Mesodermal cell (in vitro differentiated cells): Measurements from ENCODE around the gene SAP30BP.

Source experiments
- H3K27ac ChIP-seq: 2 replicates; pipeline ENCODE4 v1.7.0; 2013; ENCODE audit warnings: mild to moderate bottlenecking, low read depth, low read length, moderate library complexity; ENCODE audit not compliant: severe bottlenecking
- H3K36me3 ChIP-seq: 2 replicates; pipeline ENCODE4 v1.7.1; 2013; ENCODE audit warnings: mild to moderate bottlenecking, low read length, moderate library complexity; ENCODE audit not compliant: control insufficient read depth, insufficient read depth
- H3K4me1 ChIP-seq: one replicate; pipeline ENCODE4 v1.7.1; 2013; ENCODE audit warnings: mild to moderate bottlenecking, low read length; ENCODE audit not compliant: insufficient read depth, control insufficient read depth, poor library complexity, severe bottlenecking
- H3K4me3 ChIP-seq: 2 replicates; pipeline ENCODE4 v1.7.0; 2013; ENCODE audit warnings: low read length, control low read depth, mild to moderate bottlenecking; ENCODE audit not compliant: insufficient read depth, poor library complexity, severe bottlenecking; ENCODE audit errors: extremely low read depth
- H3K9me3 ChIP-seq: 2 replicates; pipeline ENCODE4 v1.7.1; 2013; ENCODE audit warnings: mild to moderate bottlenecking, low read length, moderate library complexity; ENCODE audit not compliant: control insufficient read depth
- WGBS, 2 experiments: methylation state at CpG; one replicate each; pipeline ENCODE4 v1.1.5; 2013; ENCODE audit warnings: missing lambda C conversion rate in 2 of 2; ENCODE audit not compliant: insufficient coverage in 2 of 2; 5-methylcytosine and 5-hydroxymethylcytosine counted together

SAP30BP gene

DNA sequence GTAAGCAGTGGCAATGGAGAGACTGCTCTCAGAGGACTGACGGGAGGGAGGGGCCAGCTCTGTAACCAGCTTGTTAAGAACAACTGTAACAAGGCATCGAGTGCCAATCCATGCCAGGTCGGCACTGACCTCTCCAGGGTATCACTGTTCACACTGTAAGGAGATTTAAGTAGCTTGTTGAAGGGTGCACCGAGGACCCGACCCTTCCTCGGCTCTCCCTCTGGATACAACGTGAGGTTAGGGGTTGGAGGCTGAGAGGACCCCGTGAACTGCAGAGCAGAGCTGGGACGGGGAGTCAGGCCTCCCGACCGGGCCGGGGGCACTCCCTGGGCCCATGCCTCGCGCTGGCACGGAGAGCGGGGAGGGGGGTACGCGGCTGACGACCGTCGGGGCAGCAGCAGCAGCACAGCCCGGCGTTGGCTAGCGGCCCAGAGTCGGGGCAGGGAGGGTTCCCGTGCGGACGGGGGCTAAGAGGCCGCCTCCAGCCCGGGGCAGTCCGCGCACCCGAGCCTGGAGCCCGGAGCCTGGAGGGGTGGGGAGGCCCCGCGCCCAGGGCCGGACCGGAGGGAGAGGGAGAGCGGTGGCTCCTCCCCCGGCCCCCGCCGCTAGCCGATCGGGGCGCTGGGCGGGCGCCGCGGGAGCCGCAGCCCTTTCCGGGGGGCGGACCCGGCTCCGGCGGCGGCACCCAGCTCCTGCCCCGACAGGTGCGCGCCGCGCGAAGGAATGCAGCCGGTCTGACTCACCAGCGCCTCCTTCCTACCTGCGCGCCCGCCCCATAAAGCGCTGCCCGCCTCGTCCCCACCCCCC lies 53.7 kb downstream of the SAP30BP start, which contains the start of gene ITGB4:
Gene ITGB4, plus strand, starts transcription at position 804 of the 807 bp plus-strand sequence. CDS start 3,245 bp downstream, outside the sequence.
- Histone ChIP-seq H3K27ac (no peak within 1 kb of the TSS), H3K4me1 (no peaks in the 10 kb centered on the region), H3K4me3 (peak within 1 kb of the TSS; percentile 23), H3K9me3 (no peaks in the 10 kb centered on the region), H3K36me3 (no peaks in the 10 kb centered on the region)
- 6% methylated on average over 50 to 62 of the region's 70 CpGs for WGBS, 2 experiments

GRCh38 chr17:75721463-75722011 lies 54.4 kb downstream of the SAP30BP start:
- 27 to 41% methylated on average over 19 to 23 of the region's 33 CpGs for WGBS, 2 experiments
- H3K36me3 ChIP-seq = no peaks in the 10 kb centered on the region
- H3K4me1 ChIP-seq = no peaks in the 10 kb centered on the region
- H3K27ac ChIP-seq = no peak overlapping the region
- peak overlapping the region; percentile 23 for H3K4me3 ChIP-seq
- H3K9me3 ChIP-seq = no peaks in the 10 kb centered on the region

GRCh38 chr17:75722076-75722475 lies 54.9 kb downstream of the SAP30BP start:
- 88 to 92% methylated on average over 3 to 5 of the region's 5 CpGs for WGBS, 2 experiments
- H3K36me3 ChIP-seq = no peaks in the 10 kb centered on the region
- no peak overlapping the region for H3K4me3 ChIP-seq
- no peaks in the 10 kb centered on the region for H3K4me1 ChIP-seq
- H3K9me3 ChIP-seq = no peaks in the 10 kb centered on the region
- no peak overlapping the region for H3K27ac ChIP-seq

DNA sequence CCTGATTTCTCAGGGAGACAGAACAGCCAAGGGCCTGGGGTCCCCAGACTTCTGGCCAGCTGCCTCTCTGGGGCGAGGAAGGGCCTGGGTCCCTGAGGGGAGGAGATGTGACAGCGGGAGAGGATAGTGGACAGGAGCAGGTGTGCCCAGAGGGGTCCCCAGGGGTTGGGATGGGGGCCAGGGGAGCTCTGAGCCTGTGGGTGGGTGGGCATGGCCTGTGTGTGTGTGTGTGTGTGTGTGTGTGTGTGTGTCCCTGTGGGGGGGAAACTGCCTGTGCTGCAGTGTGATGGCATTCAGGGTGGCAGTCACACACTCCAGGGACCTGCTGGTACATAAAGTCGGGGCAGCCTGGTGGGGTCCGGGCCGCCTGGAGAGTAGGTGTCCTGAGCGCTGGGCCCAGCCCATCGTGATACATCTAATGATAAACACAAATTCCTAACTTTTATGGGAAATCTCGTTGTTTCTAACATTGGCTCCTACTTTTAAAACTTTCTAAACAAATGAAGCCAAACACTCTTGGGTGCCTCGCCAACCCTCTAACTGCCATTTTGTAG lies 55.5 kb downstream of the SAP30BP start:
- H3K4me3 ChIP-seq = no peak overlapping the region
- no peaks in the 10 kb centered on the region for H3K4me1 ChIP-seq
- WGBS, 2 experiments = 90 to 97% methylated on average over 9 of the region's 9 CpGs
- H3K36me3 ChIP-seq = no peaks in the 10 kb centered on the region
- no peaks in the 10 kb centered on the region for H3K9me3 ChIP-seq
- no peak overlapping the region for H3K27ac ChIP-seq

DNA sequence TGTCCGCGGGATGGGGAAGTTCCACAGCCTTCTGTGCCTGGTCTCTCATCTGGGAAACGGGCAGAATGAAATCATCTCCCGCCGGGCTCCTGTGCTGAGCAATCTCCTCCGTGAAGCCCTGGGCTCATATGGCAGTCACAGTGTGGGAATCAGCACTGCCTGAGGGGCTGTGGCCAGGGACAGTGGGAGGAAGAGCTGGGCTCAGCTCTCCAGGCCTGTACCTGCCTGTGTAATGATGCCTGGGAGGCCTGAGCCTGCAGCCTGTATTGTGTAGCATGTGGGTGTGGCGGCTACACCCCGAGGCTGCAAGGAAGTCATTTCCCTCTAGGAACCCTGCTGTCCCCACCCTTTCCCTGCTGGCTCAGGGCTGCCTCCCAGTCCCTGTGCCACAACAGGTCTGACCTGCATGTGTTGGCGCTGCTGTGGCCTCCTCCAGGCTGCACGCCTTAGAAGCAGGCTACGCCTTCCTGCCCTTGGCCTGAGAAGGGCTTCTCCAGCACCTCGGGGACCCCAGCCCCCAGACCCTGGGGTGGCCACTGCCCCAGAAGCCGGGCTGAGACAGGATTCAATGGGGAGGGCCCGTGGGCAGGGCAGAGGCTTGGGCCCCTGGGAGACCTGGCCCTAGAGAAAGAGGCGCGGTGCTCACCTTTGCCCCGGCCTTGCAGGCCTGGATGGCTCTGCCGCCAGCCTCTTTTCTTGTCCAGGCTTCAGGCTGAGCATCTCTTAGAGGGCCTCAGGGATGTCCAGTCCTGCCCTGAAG lies 56.2 kb downstream of the SAP30BP start:
- WGBS, 2 experiments = 86 to 93% methylated on average over 13 to 18 of the region's 18 CpGs
- no peaks in the 10 kb centered on the region for H3K9me3 ChIP-seq
- no peaks in the 10 kb centered on the region for H3K4me1 ChIP-seq
- no peaks in the 10 kb centered on the region for H3K36me3 ChIP-seq
- no peak overlapping the region for H3K27ac ChIP-seq
- no peak overlapping the region for H3K4me3 ChIP-seq

GRCh38 chr17:75724016-75725003 lies 57.2 kb downstream of the SAP30BP start:
- WGBS, 2 experiments = 90 to 93% methylated on average over 20 to 23 of the region's 23 CpGs
- Histone ChIP-seq H3K9me3 (no peaks in the 10 kb centered on the region), H3K4me1 (no peaks in the 10 kb centered on the region), H3K36me3 (no peaks in the 10 kb centered on the region), H3K4me3 (no peak overlapping the region), H3K27ac (no peak overlapping the region)

GRCh38 chr17:75725504-75725903 lies 58.4 kb downstream of the SAP30BP start:
- H3K4me3 ChIP-seq = no peak overlapping the region
- H3K4me1 ChIP-seq = no peaks in the 10 kb centered on the region
- no peak overlapping the region for H3K27ac ChIP-seq
- no peaks in the 10 kb centered on the region for H3K36me3 ChIP-seq
- 95 to 96% methylated on average over 5 of the region's 7 CpGs for WGBS, 2 experiments
- no peaks in the 10 kb centered on the region for H3K9me3 ChIP-seq

DNA sequence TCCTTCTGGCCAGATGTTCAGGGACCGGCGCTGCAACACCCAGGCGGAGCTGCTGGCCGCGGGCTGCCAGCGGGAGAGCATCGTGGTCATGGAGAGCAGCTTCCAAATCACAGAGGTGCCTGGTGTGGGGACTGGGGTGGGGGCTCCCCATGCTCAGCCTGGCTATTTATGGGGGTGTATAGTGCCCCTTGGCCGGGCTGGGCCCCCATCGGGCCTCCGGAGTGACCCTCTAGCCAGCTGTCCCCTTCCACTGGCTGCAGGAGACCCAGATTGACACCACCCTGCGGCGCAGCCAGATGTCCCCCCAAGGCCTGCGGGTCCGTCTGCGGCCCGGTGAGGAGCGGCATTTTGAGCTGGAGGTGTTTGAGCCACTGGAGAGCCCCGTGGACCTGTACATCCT lies 60.3 kb downstream of the SAP30BP start:
- no peak overlapping the region for H3K4me3 ChIP-seq
- no peaks in the 10 kb centered on the region for H3K36me3 ChIP-seq
- H3K27ac ChIP-seq = no peak overlapping the region
- H3K9me3 ChIP-seq = no peaks in the 10 kb centered on the region
- H3K4me1 ChIP-seq = no peaks in the 10 kb centered on the region
- 97% methylated on average over 13 to 16 of the region's 18 CpGs for WGBS, 2 experiments

DNA sequence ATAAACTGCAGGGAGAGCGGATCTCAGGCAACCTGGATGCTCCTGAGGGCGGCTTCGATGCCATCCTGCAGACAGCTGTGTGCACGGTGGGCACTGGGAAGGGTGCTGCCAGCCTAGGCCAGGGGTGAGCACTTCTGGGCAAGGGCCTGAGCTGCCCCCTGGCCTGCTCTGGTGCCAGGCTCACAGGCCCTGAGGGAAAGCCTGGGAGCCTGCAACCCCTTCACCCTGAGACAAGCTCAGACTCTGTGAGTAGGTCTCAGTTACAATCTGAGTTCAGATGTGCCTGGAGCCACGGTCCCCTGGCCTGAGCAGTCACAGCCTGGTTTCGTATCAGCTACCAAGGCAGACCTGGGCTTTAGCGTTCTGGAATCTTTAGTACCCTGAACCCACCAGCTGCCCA lies 62.2 kb downstream of the SAP30BP start:
- no peak overlapping the region for H3K27ac ChIP-seq
- no peak overlapping the region for H3K4me3 ChIP-seq
- no peaks in the 10 kb centered on the region for H3K36me3 ChIP-seq
- H3K9me3 ChIP-seq = no peaks in the 10 kb centered on the region
- 89 to 90% methylated on average over 7 of the region's 7 CpGs for whole genome bisulfite sequencing, 2 experiments
- H3K4me1 ChIP-seq = no peaks in the 10 kb centered on the region

DNA sequence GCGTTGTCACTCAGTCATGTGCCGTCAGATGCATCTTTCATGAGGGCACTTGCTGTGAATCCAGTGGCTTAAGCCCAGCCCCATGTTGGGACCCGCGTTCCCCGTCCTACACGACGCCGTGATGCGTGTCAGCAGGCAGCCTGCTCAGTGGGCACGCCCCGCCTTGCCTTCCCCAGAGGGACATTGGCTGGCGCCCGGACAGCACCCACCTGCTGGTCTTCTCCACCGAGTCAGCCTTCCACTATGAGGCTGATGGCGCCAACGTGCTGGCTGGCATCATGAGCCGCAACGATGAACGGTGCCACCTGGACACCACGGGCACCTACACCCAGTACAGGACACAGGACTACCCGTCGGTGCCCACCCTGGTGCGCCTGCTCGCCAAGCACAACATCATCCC lies 62.9 kb downstream of the SAP30BP start:
- 93 to 96% methylated on average over 19 to 20 of the region's 24 CpGs for WGBS, 2 experiments

More for the DNA sequence above, 62.9 kb downstream of the SAP30BP start:
- Histone ChIP-seq H3K36me3 (no peaks in the 10 kb centered on the region), H3K27ac (no peak overlapping the region), H3K4me3 (no peak overlapping the region), H3K4me1 (no peaks in the 10 kb centered on the region), H3K9me3 (no peaks in the 10 kb centered on the region)
